Colonic mucosa (tissue), 4 donors: ENCODE data around the gene LMO1. TPM values are rescaled to one million over a fixed set of nuclear protein-coding genes. Genes with fewer than 3 reads are reported as not detected.

Source experiments
- DNase-seq: peaks from one replicate; pipeline ENCODE4 v3.0.0-alpha.2; 2020
- H3K27ac ChIP-seq: fragments of 200-600 bp; one replicate; pipeline ENCODE4 v1.8.0; 2021
- H3K27me3 ChIP-seq: fragments of 200-600 bp; one replicate; pipeline ENCODE4 v1.8.0; 2021
- H3K36me3 ChIP-seq: fragments of 200-600 bp; one replicate; pipeline ENCODE4 v1.8.0; 2021
- H3K4me1 ChIP-seq: fragments of 200-600 bp; one replicate; pipeline ENCODE4 v1.8.0; 2021; ENCODE audit warnings: mild to moderate bottlenecking
- H3K4me3 ChIP-seq: fragments of 200-600 bp; one replicate; pipeline ENCODE4 v1.8.0; 2021
- H3K9ac ChIP-seq, 2 donors: one replicate each; pipeline ENCODE4 v1.7.0; 2013; ENCODE audit warnings: control low read depth in 2 of 2, low read depth in 2 of 2, low read length in 2 of 2
- H3K9me3 ChIP-seq: fragments of 200-600 bp; one replicate; pipeline ENCODE4 v1.8.0; 2021
- CTCF ChIP-seq: fragments of 200-600 bp; IDR thresholded peaks from one replicate; pipeline ENCODE4 v1.8.0; 2022; ENCODE audit warnings: antibody characterized with exemption, mild to moderate bottlenecking
- intact Hi-C: fragments of 100-400 bp; cut with DNase I; formaldehyde crosslinking; loops from one replicate; pipeline ENCODE4 v1.14.1; 2022
- total RNA-seq, 2 donors: library from RNA; stranded (reverse); fragmentation: NEBNext Ultra II Directional in 1 of 2; extraction: Animal tissue kit (Norgen Biotek cat#: 25700) in 1 of 2; gene quantifications; one replicate each; pipeline ENCODE4 v1.2.1, GENCODE V29; 2021
- donor health status: healthy.
- donor health status: DM: no; HTN: no; CAD: no.
- donor health status: DM: no; HTN: no; CAD: no.

The LMO1 gene
- total RNA-seq, 2 donors from 2014 or later = not detected

DNA sequence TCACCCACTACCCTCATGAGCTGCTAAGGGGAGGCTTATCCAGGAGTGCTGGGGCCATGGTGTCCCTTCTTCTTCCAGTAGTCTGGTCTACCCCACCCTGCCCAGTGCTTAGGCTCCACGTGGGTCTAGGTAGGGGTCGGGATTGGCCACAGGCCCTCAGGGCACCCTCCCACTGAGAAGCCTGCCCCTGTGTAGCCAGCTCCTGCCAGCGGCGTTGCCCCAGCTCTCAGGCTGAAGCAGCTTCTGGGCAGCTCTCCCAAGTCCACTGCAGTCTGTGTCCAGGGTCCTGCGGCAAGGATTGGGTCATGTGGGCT lies 70.8 kb downstream of the LMO1 start:
- Histone ChIP-seq H3K27ac (no peak overlapping the region), H3K27me3 (no peaks in the 10 kb centered on the region), H3K9me3 (no peaks in the 10 kb centered on the region), H3K9ac (no peak overlapping the region), H3K4me3 (no peak overlapping the region), H3K4me1 (no peaks in the 10 kb centered on the region), H3K36me3 (no peaks in the 10 kb centered on the region)
- no peak for DNase-seq
- intact Hi-C loops = no loop called here
- TF ChIP-seq CTCF = no peak

- H3K27me3 ChIP-seq = no peaks in the 10 kb centered on the region
- no peaks in the 10 kb centered on the region for H3K4me1 ChIP-seq
- H3K36me3 ChIP-seq = no peaks in the 10 kb centered on the region
- H3K4me3 ChIP-seq = no peak overlapping the region
- H3K27ac ChIP-seq = no peak overlapping the region
- intact Hi-C loops = no loop called here
- no peak overlapping the region for H3K9ac ChIP-seq
- H3K9me3 ChIP-seq = no peaks in the 10 kb centered on the region
- TF ChIP-seq CTCF = peak; percentile 76
- DNase-seq = peak; percentile 63
Measured at GRCh38 chr11:8192016-8192895, 71.4 kb downstream of the LMO1 start.

- Histone ChIP-seq H3K4me3 (no peak overlapping the region), H3K27me3 (no peaks in the 10 kb centered on the region), H3K9ac (no peak overlapping the region), H3K9me3 (no peaks in the 10 kb centered on the region), H3K27ac (no peak overlapping the region), H3K36me3 (no peaks in the 10 kb centered on the region), H3K4me1 (no peaks in the 10 kb centered on the region)
- intact Hi-C loops = no loop called here
- no peak for TF ChIP-seq CTCF
- DNase-seq = no peak
Measured at GRCh38 chr11:8190431-8190830, 73.2 kb downstream of the LMO1 start.

GRCh38 chr11:8186429-8186828 lies 77.2 kb downstream of the LMO1 start:
- no peak for DNase-seq

DNA sequence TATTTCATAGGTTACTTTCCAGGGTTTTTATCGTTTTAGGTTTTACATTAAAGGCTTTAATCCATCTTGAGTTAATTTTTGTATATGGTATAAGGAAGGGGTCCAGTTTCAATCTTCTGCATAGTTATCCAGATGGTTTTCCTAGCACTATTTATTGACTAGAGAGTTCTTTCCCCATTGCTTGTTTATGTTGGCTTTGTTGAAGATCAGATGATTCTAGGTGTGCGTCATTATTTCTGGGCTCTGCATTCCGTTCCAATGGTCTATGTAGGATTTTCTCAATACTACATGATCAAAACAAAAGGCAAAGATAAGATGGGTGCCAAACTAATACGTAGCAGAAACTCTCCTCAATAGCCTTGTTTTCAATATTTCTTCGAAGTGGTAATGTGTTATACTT lies 80.6 kb downstream of the LMO1 start:
- H3K9me3 ChIP-seq = no peaks in the 10 kb centered on the region
- no peak for DNase-seq
- no peak overlapping the region for H3K9ac ChIP-seq
- no peak for TF ChIP-seq CTCF
- intact Hi-C loops = no loop called here
- H3K4me3 ChIP-seq = no peak overlapping the region
- H3K27me3 ChIP-seq = no peaks in the 10 kb centered on the region
- H3K36me3 ChIP-seq = no peaks in the 10 kb centered on the region
- no peak overlapping the region for H3K27ac ChIP-seq
- H3K4me1 ChIP-seq = no peaks in the 10 kb centered on the region

More at GRCh38 chr11:8186429-8186828, 77.2 kb downstream of the LMO1 start:
- Histone ChIP-seq H3K36me3 (no peaks in the 10 kb centered on the region), H3K27me3 (no peaks in the 10 kb centered on the region), H3K4me3 (no peak overlapping the region), H3K4me1 (no peaks in the 10 kb centered on the region), H3K9ac (no peak overlapping the region), H3K27ac (no peak overlapping the region), H3K9me3 (no peaks in the 10 kb centered on the region)
- intact Hi-C loops = no loop called here
- no peak for TF ChIP-seq CTCF
